Stimulated activated CD8-positive, alpha-beta memory T cell treated with anti-CD3 and anti-CD28 coated beads, Interleukin-4, amount 100 ng/mL, for 1 hour (primary cell): Measurements from ENCODE around the gene PREPL.

ENCODE experiments used
- DNase-seq, 2 donors: peaks; one replicate each; pipeline ENCODE4 v3.0.0-alpha.2; 2020; ENCODE audit warnings: low read depth in 2 of 2, low spot score in 1 of 2

PREPL gene

DNA sequence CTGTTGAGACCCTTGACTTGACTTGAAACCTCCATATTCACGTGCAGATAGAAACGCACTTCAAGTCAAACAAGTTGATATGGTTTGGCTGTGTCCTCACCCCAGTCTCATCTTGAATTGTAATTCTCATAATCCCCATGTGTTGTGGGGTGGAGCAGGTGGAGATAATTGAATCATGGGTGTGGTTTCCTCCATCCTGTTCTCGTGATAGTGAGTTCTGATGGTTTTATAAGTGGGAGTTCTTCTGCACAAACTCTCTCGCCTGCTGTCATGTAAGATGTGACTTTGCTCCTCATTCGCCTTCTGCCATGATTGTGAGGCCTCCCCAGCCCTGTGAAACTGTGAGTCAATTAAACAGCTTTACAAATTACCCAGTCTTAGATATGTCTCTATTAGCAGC, 64.6 kb downstream of the PREPL start:
- no peak for DNase-seq

DNA sequence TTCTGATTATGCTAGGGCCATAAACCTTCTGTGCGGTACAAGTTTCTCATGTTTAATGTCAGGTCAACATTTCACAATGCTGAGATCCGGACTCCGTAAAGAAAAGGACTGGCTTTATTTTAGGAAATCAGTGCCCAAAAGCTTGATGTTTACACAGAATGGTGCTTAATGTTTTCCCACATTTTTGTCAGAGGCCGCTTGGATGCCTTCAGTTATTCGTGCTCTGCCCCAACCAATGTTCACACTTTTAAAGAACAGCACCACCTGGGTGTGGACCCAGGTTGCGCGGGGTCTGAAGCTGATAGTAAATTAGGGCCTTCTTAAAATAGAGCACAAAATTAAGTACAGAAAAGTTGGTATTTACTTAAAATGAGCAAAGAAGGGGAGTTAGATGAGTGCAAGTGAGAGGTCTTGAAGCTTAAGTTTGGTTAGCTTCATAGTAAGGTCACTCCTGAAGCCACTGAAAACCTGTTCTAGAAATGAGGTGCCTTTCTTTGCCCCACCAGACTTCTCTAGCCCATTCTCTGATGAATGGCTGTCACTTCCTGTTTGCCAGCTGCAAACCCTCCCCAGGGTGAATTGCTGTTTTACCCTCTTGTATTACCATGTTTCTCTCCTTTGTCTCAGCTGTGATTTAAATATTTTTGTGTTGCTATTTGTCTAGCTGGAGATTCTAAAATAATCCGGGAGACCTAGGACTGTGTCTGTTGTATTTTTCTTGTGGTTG, 65.5 kb downstream of the PREPL start:
- DNase-seq: no peak

- no peak for DNase-seq
Observed at GRCh38 chr2:44295113-44295512, 66.2 kb downstream of the PREPL start.

DNA sequence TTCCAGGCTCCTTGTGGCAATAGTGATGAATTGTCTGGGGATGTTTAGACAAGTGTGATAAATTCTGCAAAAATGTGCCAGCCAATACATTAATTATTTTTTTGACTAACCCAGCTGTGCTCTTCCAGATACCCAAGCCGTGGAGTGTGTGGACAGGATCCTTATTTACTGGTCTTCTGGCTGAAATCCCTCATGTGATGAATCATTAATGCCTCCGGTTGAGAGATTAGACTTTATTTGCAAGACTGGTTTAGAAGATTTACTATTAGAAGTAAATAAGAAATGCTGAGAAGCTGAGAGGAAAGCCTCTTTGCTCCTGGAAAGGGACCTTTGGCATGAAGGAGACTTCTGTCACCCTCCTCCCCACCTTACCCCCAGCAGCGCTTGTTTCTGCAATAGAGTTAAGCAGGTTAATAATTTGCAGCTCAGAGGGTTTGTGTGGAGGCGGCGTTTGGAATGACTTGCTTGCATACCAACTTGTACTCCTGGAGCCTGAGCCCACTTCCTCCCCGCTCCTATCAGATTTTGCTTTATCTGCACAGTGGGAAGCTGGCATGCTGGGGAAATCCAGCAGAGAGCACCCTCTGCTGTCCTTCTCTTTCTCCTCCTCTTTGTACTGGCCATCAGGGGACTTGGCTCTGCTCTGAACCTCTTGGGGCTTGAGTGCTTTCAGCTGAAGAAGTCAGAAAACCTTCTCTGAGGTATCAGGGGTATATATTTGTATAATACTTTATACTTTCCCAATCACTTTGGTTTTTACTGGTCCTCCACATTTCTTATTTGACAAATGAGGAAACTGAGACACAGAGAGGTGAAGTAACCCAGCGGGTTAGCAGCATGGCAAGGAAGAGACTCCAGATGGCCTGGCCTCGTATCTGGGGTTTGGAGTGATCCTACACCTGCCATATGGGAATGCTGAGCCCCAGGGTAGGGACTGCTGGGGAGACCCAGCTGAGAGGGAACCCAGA, 69.7 kb downstream of the PREPL start:
- DNase-seq: no peak

GRCh38 chr2:44290261-44290660, 71.0 kb downstream of the PREPL start:
- DNase-seq: no peak

DNA sequence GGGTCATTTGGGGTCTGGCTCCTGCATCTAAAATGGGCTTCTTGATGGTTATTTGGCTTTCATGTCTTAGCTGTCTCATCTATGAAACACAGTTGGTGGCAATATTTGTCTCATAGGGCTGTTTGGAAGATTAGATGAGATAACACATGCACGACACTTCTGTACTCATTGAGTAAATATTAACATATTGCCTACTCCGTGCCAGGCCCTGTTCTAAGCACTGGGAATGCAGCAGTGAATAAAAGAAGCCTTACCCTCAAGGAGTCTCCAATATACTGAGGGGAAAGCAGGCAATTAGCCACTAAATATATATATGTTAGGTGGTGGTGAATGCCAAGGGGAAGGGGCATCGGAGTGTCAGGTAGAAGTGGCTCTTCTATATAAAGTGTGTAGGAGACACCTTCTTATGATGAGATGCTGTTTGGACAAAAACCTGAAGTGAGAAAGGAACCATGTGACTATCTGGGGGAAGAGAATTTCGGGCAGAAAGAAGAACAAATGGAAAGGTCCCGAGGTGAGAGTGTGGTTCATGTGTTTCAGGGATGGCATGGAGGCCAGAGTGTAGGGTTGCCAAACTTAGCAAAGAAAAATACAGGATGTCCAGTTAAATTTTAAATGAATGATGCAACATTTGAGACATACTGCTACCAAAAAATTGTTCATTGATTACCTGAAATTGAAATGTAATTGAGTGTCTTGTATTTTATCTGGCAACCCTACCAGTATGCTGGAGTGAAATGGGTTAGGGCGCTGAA, 74.2 kb downstream of the PREPL start:
- no peak for DNase-seq

- no peak for DNase-seq
Observed at GRCh38 chr2:44286119-44286883, 75.0 kb downstream of the PREPL start.

DNA sequence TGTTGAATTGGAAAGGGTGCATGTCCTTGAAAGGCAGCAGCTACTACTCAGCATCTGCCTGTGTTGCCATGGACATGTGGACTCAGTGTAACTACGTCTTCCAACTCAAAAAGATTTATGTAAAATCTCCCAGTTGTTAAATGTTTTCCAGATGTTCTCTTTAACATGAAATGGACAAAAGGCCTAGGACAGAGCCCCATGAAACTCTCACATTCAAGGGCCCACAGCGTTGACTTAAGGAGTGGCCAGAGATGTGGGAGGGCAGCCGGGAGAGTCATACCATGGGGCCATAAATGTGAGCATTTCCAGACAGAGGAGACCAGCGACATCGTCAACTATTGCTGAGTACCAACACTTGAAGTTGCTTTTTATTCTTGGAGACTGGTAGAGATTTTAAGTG, 76.1 kb downstream of the PREPL start:
- DNase-seq: no peak

DNA sequence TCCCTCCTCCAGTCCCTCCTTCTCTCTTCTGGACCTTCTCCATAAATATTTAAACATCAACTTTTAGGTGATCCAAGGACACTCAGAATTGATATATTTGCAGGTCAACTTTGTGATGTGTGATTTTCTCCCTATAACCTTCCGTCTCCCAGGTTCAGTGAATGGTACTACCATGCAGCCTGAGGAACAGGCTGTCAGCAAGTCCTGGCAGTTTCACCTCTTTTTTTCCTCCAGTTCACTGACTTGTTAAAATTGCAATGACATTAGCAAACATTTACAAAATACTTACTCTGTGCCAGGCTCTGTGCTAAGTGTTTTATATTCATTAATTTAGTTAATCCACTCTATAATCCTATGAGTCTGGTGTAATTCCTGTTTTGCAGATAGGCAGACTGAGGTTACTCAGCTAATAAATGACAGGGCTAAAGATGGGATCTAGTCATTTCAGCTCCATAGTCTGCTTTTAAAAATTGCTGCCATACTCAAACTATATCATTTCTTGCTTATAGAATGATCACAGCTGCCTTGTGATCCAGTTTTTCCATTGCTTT, 78.1 kb downstream of the PREPL start:
- DNase-seq: no peak

DNA sequence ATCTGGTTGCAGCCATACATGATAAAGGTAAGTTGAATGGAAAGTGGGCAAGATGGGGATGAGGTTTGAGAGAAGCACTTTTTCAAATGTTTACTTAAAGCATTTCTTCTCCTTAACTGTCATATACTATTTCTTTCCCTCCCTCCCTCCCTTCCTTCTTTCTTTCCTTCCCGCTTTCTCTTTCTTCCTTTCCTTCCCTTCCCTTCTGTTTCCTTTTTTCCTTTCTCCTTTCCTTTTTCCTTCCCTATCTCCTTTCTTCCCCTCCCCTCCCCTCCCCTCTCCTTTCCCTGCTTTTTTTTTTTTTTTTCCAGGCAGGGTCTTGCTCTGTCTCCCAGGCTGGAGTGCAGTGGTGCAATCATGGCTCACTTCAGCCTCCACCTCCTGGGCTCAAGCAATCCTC, 80.4 kb downstream of the PREPL start:
- no peak for DNase-seq

DNA sequence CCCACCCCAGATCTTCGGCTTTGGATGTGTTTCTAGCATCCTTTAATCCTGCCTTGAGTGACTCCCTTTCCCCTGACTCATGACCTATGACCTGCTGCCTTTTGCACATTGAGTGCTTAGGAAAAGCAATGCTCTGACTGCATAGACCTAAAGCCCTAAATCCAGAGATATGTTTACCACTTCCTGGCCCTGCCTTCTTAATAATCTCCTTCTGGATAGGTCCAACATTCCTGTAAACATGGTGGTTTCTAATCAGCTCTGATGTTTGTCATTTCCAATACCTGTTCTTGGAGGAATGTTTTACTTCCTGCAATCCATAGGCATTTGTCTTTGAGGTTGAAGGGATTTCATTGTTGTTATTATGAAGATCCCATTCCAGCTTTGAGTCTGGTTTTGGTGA, 83.8 kb downstream of the PREPL start:
- DNase-seq: no peak

- DNase-seq: no peak
Observed at GRCh38 chr2:44275927-44276303, 85.4 kb downstream of the PREPL start.

DNA sequence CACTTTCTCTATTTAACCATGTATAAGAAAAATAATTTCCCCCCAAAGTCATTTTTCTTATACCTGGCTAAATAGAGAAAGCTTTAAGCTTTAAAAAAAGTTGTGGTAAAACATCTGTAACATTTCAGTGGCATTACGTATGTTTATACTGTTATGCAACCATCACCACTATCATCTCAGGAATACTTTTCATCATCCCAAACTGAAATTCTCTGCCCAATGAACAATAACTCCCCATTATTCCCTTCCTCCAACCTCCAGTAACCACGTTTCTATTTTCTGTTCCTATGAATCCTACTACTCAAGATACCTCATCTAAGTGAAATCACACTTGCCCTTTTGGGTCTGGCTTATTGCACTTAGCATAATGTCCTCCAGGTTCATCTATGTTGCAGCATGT, 87.7 kb downstream of the PREPL start:
- no peak for DNase-seq

- DNase-seq: no peak
Observed at GRCh38 chr2:44273076-44273475, 88.2 kb downstream of the PREPL start.

- DNase-seq: no peak
Observed at GRCh38 chr2:44271296-44271695, 90.0 kb downstream of the PREPL start.

- DNase-seq: no peak
Observed at GRCh38 chr2:44269831-44270230, 91.5 kb downstream of the PREPL start.

GRCh38 chr2:44267796-44268648, 93.3 kb downstream of the PREPL start:
- no peak for DNase-seq
